DOHH2 (cell line): ENCODE results near the gene RAB8B.

ENCODE experiments used
- EZH2phosphoT487 ChIP-seq: fragments of 200-600 bp; sonication (generic); IDR thresholded peaks from 2 replicates; pipeline ENCODE4 v1.6.1; 2017; ENCODE audit warnings: borderline replicate concordance, mild to moderate bottlenecking, antibody characterized with exemption, low read length, moderate library complexity, mixed read lengths
- TF ChIP-seq, protein P1 (sequence below): fragments of 200-600 bp; sonication (generic); IDR thresholded peaks from one replicate; pipeline ENCODE4 v1.5.1; 2014; ENCODE audit warnings: antibody characterized with exemption, mild to moderate bottlenecking, low read depth, low read length; ENCODE audit not compliant: poor library complexity, severe bottlenecking

DNA sequence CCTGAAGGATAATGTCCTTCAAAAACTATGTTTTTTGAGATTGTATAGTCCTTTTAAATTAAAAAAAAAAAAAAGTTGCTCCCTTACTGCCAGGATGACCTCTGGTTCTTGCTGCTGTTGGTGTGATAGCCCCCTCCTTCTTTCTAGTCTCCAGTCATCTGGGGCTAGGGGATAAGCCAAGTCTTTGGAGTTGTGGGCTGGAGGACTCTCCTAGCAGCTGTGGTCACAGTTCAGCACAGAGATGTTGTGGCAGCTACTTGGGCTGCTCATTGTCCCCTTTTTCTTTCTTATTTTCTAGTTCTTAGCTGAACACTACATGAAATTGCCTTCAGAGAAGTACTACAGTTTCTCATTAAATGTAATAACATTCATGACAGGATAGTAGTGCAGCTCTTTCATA is 48.8 kb downstream of the RAB8B start:
- TF ChIP-seq, protein P1, sequence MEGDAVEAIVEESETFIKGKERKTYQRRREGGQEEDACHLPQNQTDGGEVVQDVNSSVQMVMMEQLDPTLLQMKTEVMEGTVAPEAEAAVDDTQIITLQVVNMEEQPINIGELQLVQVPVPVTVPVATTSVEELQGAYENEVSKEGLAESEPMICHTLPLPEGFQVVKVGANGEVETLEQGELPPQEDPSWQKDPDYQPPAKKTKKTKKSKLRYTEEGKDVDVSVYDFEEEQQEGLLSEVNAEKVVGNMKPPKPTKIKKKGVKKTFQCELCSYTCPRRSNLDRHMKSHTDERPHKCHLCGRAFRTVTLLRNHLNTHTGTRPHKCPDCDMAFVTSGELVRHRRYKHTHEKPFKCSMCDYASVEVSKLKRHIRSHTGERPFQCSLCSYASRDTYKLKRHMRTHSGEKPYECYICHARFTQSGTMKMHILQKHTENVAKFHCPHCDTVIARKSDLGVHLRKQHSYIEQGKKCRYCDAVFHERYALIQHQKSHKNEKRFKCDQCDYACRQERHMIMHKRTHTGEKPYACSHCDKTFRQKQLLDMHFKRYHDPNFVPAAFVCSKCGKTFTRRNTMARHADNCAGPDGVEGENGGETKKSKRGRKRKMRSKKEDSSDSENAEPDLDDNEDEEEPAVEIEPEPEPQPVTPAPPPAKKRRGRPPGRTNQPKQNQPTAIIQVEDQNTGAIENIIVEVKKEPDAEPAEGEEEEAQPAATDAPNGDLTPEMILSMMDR, result no peak
- no peak for TF ChIP-seq EZH2phosphoT487
